GM20431 (cell line): ENCODE measurements around the gene NHLRC4.
"Not testable (repeated sequence)": the region's sequence is repeated elsewhere in the genome, so short reads cannot be mapped to it uniquely, and the experiment has no call there.

Source experiments
- in situ Hi-C: fragments of 300-500 bp; cut with MseI, MboI; formaldehyde crosslinking; loops from one replicate; pipeline ENCODE4 v1.15.0; 2020; ENCODE audit warnings: low sequenced_read_pairs; ENCODE audit not compliant: unreplicated experiment

NHLRC4 gene

GRCh38 chr16:592518-593306 lies 25.9 kb downstream of the NHLRC4 start:
- in situ Hi-C loops, result no loop called here

DNA sequence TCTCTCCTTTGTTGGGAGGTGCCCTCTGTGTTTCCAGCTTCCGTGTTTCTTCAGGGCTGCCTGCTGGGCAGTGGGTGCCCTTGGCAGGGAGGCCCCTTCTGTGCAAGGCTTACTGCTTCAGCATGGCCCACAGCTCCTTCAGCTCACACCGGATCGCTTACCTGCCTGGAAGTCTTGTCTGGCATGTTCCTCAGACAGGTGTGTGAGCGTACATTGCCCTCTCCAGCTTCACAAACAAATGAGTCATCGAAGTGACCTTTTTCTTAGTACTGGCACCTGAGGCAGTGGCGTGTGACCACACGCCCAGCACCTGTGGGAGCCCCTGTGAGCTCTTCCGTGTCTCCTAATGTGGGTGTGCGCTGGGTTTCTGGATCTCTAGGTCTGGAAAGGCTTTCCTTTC lies 26.6 kb downstream of the NHLRC4 start:
- in situ Hi-C loops, result no loop called here

- in situ Hi-C loops, result no loop called here
Measured at GRCh38 chr16:593807-594206, 27.0 kb downstream of the NHLRC4 start.

DNA sequence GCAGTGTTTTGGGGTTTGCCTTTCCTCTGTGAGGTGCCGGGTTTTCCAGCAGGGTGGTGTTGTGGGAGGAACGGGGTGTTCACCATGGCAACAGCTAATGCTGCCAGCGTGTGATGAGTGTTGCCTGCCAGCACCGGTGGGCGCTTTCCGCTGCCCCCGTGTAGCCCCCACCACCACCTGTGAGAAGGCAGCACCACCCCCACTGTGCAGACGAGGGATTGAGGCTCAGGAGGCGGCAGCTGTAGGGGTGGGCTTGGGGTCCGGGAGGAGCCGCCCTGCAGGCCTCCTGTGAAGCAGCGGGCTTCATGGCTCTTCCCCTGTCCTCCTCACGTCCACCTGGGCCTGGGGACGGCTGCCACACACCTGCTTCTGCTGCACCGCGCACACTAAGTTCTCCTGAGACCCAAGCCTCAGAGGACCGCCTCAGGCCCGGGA lies 28.3 kb downstream of the NHLRC4 start:
- in situ Hi-C loops, result no loop called here

GRCh38 chr16:595942-596735 lies 29.3 kb downstream of the NHLRC4 start:
- in situ Hi-C loops, result no loop called here

- in situ Hi-C loops, result no loop called here
Measured at GRCh38 chr16:596736-597060, 29.9 kb downstream of the NHLRC4 start.

GRCh38 chr16:597655-598054 lies 30.9 kb downstream of the NHLRC4 start:
- in situ Hi-C loops, result not testable (repeated sequence)

DNA sequence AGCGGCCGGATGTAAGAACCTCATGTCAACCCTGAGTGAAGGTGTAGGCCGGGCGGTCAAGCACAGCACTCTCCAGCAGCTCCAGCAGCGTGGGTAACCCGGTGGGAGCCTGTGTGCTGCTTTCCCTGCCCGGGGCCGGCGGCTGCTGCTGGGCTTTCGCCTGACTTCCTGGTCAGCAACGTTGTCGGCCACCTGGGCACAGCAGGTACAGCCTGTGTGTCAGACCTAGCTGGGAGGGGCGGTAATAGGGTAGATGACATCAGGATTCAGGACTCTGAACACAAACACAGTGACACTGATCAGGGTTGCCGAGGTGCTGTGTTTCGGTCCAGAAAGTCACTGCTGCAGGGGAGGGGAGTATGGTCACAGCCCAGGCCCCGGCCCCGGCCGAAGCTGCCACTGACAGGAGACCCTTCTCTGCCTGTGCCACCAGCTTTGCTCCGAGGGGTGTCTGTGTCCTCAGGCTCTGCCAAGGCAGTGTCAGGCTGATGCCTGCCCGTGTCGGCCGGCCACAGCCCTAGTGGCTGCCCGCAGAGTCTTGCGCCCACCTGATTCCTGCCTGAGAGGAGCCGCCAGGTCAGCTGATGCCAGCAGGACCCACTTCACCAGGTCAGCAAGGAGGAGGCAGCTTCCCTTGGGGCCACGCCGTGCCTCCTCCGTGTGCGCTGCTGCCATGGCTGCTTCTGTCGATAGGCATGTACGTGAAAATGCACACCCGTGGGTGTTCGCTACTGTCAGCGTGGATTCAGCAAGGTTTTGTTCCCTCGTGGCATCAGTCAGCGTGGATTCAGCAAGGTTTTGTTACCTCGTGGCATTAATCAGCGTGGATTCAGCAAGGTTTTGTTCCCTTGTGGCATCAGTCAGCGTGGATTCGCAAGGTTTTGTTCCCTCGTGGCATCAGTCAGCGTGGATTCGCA lies 32.3 kb downstream of the NHLRC4 start:
- in situ Hi-C loops, result no loop called here

DNA sequence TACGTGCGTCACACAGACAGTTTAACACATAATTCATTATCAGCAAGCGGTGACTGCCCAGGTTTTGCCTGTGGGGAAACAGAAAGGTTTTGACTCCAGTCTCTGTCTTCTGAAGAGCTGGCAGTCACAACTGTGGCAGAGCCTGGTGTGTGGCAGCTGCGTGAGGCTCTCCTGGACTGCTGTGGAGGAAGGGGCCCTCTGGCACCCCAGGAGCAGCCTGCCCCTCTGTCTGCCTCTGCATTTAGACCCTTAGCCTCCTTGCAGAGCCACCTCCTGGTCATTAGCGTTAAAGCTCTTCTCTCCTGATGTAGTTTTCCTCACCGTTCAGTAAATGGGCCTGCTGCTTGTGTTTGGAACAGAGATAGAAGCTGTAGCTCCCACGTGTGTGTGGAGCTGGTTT lies 34.0 kb downstream of the NHLRC4 start:
- in situ Hi-C loops, result no loop called here

GRCh38 chr16:603933-604332 lies 37.1 kb downstream of the NHLRC4 start:
- in situ Hi-C loops, result no loop called here

DNA sequence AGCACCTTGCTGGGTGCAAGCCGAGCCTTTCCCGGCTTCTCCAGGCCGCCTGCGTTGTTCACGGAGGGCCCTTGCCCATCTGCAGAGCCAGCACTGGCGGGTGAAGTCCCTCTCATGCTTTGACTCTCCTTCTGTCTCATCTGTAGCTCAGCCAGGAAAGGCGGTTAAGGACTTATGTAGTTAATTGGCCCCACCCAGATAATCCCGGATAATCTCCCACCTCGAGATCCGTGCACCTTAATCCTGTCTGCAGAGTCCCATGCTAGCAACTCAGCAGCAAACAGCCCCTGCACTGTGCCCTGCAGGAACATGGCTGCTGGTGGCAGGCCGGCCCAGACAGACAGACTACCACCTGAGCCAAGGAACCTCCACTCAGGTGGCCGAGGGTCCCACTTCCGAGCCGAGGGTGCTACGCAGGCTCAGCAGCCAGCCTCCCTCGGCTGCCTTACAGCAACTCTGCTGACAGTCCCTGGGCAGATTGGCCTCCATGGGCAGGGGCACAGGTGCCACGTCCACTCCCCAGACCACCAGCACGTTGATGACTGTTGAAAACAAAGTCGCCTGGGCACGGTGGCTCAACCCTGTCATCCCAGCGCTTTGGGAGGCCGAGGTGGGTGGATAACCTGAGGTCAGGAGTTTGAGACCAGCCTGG lies 40.0 kb downstream of the NHLRC4 start:
- in situ Hi-C loops, result no loop called here

DNA sequence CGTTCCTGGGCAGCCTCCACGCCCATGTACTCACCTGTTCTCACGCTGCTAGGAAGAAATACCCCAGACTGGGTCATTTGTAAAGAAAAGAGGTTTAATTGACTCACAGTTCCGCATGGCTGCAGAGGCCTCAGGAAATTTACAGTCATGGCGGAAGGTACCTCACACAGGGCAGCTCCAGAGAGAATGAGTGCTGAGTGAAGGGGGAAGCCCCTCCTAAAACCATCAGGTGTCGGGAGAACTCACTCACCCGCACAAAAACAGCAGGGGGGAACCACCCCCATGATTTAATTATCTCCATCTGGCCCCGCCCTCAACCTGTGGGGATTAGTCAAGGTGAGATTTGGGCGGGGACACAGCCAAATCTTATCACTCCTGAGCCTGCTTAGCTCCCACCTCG lies 41.2 kb downstream of the NHLRC4 start:
- in situ Hi-C loops, result no loop called here

DNA sequence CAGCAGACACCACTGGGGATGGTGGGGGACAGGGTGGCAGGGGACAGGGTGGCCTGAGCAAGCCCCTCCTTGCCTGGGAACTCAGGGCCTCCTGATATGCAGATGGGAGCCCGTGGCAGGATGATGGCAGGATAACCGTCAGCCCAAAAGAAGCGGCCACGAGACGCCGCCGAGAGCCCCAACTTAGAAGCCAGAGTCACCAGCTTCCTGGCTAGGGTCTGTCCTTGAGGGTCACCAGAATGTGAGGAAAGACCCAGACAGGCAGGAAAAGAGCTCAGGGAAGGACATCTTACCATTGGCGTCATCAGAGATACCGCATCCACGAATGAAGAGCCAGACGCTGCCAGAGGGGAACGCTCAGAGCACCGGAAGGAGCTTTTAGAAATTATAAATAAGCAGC lies 42.5 kb downstream of the NHLRC4 start:
- in situ Hi-C loops, result no loop called here

GRCh38 chr16:609984-610383 lies 43.2 kb downstream of the NHLRC4 start:
- in situ Hi-C loops, result no loop called here

- in situ Hi-C loops, result no loop called here
Measured at GRCh38 chr16:610513-611381, 43.9 kb downstream of the NHLRC4 start.

DNA sequence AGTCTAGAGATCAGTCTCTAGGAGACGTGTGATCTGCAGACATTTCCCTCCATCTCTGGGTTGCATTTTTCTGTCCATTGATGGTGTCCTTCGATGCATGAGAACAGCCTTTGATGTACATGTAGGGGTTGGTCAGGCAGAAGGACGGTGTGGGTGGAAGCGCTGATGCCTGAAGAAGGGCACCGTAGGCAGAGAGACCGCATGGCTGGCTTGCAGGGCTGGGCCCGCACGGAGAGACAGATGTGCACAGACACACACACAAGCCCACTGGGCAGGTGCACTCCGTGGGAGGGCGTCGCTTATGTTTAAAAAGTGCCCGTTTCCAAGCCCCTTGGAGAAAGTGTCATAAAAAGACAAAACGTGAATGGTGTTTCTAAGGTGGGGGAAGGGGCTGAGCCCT lies 48.3 kb downstream of the NHLRC4 start:
- in situ Hi-C loops, result no loop called here

- in situ Hi-C loops, result no loop called here
Measured at GRCh38 chr16:616733-617586, 50.2 kb downstream of the NHLRC4 start.

GRCh38 chr16:617855-618254 lies 51.0 kb downstream of the NHLRC4 start:
- in situ Hi-C loops, result no loop called here
